HL-60 (cell line): ENCODE results near the gene PTPRC.

Experiments used
- DNase-seq, 2 experiments: peaks; one replicate each; pipeline ENCODE4 v3.0.0-alpha.2; 2010 to 2020; ENCODE audit warnings: low read depth in 1 of 2, low spot score in 1 of 2
- H3K27ac ChIP-seq: fragments of 250-450 bp; sonication (Bioruptor Pico); replicated peaks from 2 replicates; pipeline ENCODE4 v1.5.1; 2020; ENCODE audit warnings: mild to moderate bottlenecking, moderate library complexity
- H3K27me3 ChIP-seq: fragments of 250-450 bp; sonication (Bioruptor Pico); 2 replicates; pipeline ENCODE4 v1.5.1; 2021; ENCODE audit warnings: mild to moderate bottlenecking, moderate library complexity; ENCODE audit not compliant: insufficient read depth, poor library complexity, severe bottlenecking
- H3K4me3 ChIP-seq: replicated peaks from 2 replicates; pipeline ENCODE4 v1.5.1; 2011; ENCODE audit warnings: mild to moderate bottlenecking, control low read depth, low read length; ENCODE audit not compliant: insufficient read depth
- GABPA ChIP-seq: IDR thresholded peaks from 2 replicates; pipeline ENCODE4 v1.6.1; 2012; ENCODE audit warnings: low read depth
- POLR2AphosphoS5 ChIP-seq: IDR thresholded peaks from 2 replicates; pipeline ENCODE4 v1.6.1; 2012; ENCODE audit warnings: low read depth
- SPI1 ChIP-seq: IDR thresholded peaks from 2 replicates; pipeline ENCODE4 v1.6.1; 2012; ENCODE audit warnings: low read depth, mild to moderate bottlenecking, borderline replicate concordance
- TF ChIP-seq, protein P1 (sequence below): IDR thresholded peaks from 2 replicates; pipeline ENCODE4 v1.6.1; 2012; ENCODE audit warnings: low read depth; ENCODE audit not compliant: insufficient replicate concordance
- TF ChIP-seq, protein P2 (sequence below): IDR thresholded peaks from one replicate; pipeline ENCODE4 v1.5.1; 2011; ENCODE audit warnings: low read length, control low read depth, inconsistent platforms; ENCODE audit not compliant: insufficient read depth

Gene PTPRC

DNA sequence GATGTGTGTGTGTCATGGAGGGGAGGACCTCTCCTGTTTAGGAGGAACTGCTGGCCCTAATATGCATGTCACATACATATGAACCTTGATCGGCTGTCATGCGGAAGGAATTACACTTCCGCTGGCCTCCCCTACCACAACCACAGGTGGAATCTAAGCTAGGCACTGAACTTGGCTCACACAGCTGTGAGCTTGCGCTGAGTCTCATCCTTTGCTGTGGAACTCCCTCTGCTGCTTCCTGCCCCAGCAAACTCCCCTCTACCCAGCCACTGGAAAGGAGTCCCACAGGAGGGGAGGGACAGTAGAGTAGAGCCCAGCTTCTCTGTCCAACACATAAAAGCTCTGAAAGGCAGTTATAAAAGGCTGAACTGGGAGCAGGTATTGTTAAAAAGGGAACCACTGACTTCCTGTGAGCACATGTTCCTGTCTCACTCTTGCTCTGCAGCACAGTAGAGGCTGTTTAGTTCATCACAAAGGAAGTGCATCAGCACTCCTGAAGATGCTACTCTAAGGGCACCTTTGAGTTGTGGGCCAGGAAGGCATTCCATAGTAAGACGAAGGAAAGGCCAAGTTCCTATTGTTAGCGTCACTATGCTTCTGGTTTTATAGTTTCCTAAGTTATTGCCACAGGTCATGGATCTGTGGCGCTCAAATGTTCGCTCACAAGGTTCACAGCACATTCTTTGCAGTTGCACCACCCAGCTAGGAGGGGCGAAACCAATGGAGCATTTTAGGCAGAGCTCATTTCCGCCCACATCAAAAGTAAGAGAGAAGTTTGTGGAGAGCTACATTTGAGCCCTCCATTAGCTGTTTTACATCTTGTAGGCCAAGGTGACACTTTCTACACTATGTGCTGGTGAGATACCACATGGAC is 17.7 kb upstream of the PTPRC start:
- H3K27me3 ChIP-seq, result no peaks in the 10 kb centered on the region
- peak; percentile 83 for TF ChIP-seq SPI1
- TF ChIP-seq, protein P1, sequence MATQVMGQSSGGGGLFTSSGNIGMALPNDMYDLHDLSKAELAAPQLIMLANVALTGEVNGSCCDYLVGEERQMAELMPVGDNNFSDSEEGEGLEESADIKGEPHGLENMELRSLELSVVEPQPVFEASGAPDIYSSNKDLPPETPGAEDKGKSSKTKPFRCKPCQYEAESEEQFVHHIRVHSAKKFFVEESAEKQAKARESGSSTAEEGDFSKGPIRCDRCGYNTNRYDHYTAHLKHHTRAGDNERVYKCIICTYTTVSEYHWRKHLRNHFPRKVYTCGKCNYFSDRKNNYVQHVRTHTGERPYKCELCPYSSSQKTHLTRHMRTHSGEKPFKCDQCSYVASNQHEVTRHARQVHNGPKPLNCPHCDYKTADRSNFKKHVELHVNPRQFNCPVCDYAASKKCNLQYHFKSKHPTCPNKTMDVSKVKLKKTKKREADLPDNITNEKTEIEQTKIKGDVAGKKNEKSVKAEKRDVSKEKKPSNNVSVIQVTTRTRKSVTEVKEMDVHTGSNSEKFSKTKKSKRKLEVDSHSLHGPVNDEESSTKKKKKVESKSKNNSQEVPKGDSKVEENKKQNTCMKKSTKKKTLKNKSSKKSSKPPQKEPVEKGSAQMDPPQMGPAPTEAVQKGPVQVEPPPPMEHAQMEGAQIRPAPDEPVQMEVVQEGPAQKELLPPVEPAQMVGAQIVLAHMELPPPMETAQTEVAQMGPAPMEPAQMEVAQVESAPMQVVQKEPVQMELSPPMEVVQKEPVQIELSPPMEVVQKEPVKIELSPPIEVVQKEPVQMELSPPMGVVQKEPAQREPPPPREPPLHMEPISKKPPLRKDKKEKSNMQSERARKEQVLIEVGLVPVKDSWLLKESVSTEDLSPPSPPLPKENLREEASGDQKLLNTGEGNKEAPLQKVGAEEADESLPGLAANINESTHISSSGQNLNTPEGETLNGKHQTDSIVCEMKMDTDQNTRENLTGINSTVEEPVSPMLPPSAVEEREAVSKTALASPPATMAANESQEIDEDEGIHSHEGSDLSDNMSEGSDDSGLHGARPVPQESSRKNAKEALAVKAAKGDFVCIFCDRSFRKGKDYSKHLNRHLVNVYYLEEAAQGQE, result peak; percentile 68
- peak; percentile 95 for TF ChIP-seq POLR2AphosphoS5
- peak; percentile 45; the same call in 1 of the 2 replicates for TF ChIP-seq GABPA
- TF ChIP-seq, protein P2, sequence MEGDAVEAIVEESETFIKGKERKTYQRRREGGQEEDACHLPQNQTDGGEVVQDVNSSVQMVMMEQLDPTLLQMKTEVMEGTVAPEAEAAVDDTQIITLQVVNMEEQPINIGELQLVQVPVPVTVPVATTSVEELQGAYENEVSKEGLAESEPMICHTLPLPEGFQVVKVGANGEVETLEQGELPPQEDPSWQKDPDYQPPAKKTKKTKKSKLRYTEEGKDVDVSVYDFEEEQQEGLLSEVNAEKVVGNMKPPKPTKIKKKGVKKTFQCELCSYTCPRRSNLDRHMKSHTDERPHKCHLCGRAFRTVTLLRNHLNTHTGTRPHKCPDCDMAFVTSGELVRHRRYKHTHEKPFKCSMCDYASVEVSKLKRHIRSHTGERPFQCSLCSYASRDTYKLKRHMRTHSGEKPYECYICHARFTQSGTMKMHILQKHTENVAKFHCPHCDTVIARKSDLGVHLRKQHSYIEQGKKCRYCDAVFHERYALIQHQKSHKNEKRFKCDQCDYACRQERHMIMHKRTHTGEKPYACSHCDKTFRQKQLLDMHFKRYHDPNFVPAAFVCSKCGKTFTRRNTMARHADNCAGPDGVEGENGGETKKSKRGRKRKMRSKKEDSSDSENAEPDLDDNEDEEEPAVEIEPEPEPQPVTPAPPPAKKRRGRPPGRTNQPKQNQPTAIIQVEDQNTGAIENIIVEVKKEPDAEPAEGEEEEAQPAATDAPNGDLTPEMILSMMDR, result no peak
- no peak overlapping the region for H3K4me3 ChIP-seq

DNA sequence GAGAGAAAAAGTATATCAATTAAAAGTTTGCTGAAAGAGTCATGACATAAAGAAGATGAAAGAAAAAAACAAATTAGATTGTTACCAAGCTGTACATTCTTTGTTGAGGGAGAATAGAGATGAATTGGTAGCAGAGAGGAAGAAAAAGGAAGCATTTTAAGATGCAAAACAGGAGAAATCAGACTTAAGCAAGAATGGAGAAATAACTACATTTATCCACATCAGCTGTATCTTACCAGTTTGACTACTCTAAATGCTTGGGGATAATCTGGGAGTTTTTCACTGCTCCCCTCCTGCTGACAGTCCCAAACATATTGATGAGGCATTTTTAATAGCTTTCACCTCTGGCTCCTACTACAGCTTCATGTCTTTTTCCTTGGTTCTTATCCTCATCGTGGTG is 16.8 kb upstream of the PTPRC start:
- Histone ChIP-seq H3K4me3 (no peak overlapping the region), H3K27ac (peak overlapping the region; percentile 81), H3K27me3 (no peaks in the 10 kb centered on the region)
- TF ChIP-seq SPI1 (no peak), GABPA (no peak)
- TF ChIP-seq, protein P2, result no peak
- TF ChIP-seq, protein P1, result no peak
- DNase-seq, result no peak

More for the DNA sequence above, 17.7 kb upstream of the PTPRC start:
- DNase-seq, result peak; percentile 52 to 93
- H3K27ac ChIP-seq, result peak overlapping the region; percentile 81

DNA sequence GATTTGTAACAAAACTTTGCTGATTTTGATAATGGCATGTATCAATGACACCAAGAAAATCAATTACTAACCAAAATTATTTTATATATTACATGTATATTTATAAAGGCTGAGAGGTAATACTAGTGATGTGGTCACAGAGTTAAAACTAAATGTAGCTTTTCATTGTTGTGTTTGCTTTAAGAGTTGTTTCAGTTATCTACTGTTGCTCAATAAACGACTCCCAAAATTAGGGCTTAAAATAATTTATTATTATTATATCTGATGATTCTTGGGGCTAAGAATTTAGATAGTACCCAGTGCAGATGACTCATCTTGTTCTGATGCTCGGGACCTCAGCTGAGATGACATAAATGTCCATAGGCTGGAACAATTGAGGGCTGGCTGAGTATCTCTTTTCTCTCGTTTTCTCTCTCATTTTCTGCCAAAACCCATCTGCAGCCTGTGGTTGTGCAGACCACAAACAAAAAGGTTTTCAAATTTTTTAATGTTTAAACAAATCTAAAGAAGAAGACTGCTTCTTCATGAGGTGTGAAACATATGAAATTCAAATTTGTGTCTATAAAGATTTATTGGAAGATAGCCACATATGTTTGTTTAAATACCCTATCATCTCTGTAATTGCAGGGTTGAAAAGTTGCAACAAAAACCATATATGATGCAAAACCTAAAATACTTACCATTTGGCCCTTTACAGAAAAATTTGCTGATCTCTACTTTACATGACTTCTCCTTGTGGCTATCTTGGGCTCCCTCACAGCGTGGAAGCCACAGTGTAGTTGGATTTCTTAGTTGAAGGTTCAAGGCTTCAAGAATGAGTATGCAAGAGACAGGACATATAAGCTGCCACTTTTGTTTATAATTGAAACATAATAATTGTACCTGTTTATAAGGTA is 14.8 kb upstream of the PTPRC start:
- TF ChIP-seq SPI1 (no peak), GABPA (no peak), POLR2AphosphoS5 (no peak)
- TF ChIP-seq, protein P1, result no peak
- TF ChIP-seq, protein P2, result no peak
- DNase-seq, result no peak
- Histone ChIP-seq H3K27ac (no peak overlapping the region), H3K4me3 (no peak overlapping the region), H3K27me3 (no peaks in the 10 kb centered on the region)
